Epithelial cell of esophagus (primary cell): ENCODE results near the gene HECW1.

ENCODE experiments used
- DNase-seq: peaks from one replicate; pipeline ENCODE4 v3.0.0; 2010; ENCODE audit warnings: low read depth
- H3K4me3 ChIP-seq: 2 replicates; pipeline ENCODE4 v1.5.1; 2011; ENCODE audit warnings: mild to moderate bottlenecking, low read length, control low read depth
- CTCF ChIP-seq: IDR thresholded peaks from 2 replicates; pipeline ENCODE4 v1.5.1; 2011; ENCODE audit warnings: low read depth, mild to moderate bottlenecking, low read length, control low read depth, inconsistent platforms; ENCODE audit not compliant: insufficient read depth; ENCODE audit errors: missing control alignments

Gene HECW1

DNA sequence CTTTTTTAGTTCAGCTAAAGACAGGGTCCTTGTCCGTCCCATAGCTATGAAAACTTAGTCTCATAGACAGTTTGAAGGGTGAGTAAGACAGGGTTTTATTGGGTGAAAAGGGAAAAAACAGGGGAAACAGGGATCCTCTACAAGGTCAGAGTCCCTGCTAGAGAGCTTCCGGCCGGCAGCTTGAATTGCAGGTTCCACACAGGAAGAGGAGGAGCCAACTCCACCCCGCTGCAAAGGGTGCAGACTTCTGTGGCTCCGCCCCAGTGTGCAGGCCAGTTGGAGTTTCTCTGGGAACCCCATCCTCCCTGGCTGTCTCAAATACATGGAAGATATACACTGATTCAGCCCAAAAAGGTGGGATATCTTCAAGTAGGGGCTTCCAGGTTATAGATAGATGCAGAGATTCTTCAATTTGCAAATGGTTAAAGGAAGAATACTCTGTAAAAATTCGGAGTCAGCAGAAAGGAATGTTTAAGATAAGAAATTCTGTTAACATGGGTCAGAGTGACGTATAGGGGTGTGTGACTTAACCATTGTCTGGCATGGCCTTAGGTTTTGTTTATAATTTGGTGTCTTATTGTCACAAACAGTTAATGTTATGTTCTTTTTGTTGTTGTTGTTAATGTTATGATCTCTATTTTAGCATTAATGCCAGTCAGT lies 34.6 kb upstream of the HECW1 start:
- H3K4me3 ChIP-seq, result no peak overlapping the region
- TF ChIP-seq CTCF, result no peak
- no peak for DNase-seq

- DNase-seq, result no peak
- no peak for TF ChIP-seq CTCF
- H3K4me3 ChIP-seq, result no peak overlapping the region
Observed at GRCh38 chr7:43078794-43079193, 33.7 kb upstream of the HECW1 start.

DNA sequence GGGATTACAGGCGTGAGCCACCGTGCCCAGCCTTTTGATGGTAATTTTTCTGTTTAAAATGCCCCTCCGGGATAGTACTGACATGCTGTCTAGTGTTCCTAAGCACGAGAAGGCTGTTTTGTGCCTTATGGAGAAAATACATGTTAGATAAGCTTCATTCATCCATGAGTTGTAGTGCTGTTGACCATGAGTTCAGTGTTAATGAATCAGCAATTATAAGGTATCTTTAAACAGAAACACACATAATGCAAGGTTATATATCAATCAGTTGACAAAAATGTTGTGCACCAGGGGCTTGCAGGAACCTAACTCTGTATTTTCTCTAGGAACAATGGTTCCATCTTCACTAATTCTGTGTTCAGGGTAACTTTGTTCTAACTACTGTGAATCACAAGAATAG lies 30.8 kb upstream of the HECW1 start:
- H3K4me3 ChIP-seq, result no peak overlapping the region
- no peak for TF ChIP-seq CTCF
- no peak for DNase-seq

DNA sequence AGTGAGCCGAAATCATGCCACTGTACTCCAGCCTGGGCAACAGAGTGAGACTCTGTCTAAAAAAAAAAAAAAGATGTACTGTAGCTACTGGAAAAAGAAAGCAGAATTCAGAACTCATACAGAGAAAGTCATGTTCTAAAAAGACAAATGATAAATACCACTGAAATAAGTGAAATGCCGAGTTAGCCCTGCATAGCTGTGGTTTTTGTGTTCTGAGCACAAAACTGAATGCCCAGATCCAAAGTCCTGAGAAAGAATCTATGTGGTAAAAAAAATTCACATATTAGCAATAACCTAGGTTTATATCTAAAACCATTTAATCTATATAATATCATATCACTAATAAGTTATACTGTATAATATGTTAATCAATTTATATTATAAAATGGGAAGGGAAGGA lies 29.3 kb upstream of the HECW1 start:
- H3K4me3 ChIP-seq, result no peak overlapping the region
- no peak for TF ChIP-seq CTCF
- DNase-seq, result no peak

DNA sequence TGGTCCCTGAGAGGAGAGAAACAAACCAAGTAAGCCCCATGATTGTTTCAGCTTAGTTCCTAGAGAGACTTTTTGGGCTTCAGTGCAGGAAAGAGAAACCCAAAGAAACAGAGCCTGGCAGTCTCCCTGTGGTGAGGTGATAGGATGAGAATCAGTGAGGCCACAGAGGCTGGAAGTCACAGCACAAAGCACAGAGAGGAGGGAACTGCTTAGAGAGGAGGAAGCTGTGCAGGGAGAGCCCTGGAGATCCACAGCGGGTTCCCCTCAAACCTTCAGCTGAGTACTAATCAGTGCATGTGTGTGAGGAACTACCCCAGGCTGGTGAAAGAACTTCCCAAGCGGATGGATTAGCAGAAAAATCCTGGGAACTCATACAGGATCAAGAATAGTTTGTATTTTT lies 27.4 kb upstream of the HECW1 start:
- TF ChIP-seq CTCF, result no peak
- no peak overlapping the region for H3K4me3 ChIP-seq
- DNase-seq, result no peak

DNA sequence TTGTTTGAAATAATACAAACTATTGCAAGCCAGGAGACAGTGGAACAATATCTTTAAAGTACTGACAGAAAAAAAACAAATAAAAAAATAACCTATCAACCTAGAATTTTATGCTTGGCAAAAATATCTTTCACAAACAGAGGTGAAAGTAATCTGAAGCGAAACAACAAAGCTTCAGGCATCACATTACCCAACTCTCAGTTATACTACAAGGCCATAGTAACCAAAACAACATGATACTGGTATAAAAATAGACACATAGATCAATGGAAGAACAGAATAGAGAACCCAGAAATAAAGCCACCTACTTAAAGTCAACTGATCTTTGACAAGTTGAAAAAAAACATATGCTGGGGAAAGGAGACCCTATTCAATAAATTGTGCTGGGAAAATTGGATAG lies 26.5 kb upstream of the HECW1 start:
- no peak for TF ChIP-seq CTCF
- H3K4me3 ChIP-seq, result no peak overlapping the region
- no peak for DNase-seq

- TF ChIP-seq CTCF, result no peak
- no peak for DNase-seq
- H3K4me3 ChIP-seq, result no peak overlapping the region
Observed at GRCh38 chr7:43092819-43093218, 19.6 kb upstream of the HECW1 start.
